GM12878 (cell line): ENCODE data around the gene SGMS1. TPM values are rescaled to one million over a fixed set of nuclear protein-coding genes. Genes with fewer than 3 reads are reported as not detected.
A peak's percentile ranks its signal among the peaks of the same experiment; 100 is the strongest.

Experiments
- ATAC-seq: fragments of 200-7000 bp; cut with Tn5 transposase; 3 replicates; pipeline ENCODE4 v1.9.1; 2020; ENCODE audit warnings: mild to moderate bottlenecking, moderate library complexity
- BruUV-seq: library from RNA; stranded (reverse); fragments of 400-500 nt; replicated peaks from 2 replicates; lab custom pipeline; 2021; lab: Mats Ljungman, UMichigan
- CTCF ChIA-PET: fragments of 300-600 bp; sonication (Branson Sonifier 250); formaldehyde crosslinking; extraction: SDS; loops from one replicate; lab custom pipeline; 2021; ENCODE audit warnings: inconsistent platforms; lab: Yijun Ruan, JAX
- POLR2A ChIA-PET: fragments of 350-600 bp; formaldehyde crosslinking; extraction: SDS; loops from one replicate; lab custom pipeline; 2021; ENCODE audit warnings: inconsistent platforms; lab: Charles Lee
- RAD21 ChIA-PET: fragments of 300-600 bp; sonication (Branson Sonifier 250); formaldehyde crosslinking; loops from one replicate; lab custom pipeline; 2023; ENCODE audit warnings: antibody characterized with exemption; ENCODE audit not compliant: unreplicated experiment; lab: Charles Lee
- SMC1A ChIA-PET: fragments of 300-600 bp; sonication (Branson Sonifier 250); formaldehyde crosslinking; loops from one replicate; lab custom pipeline; 2023; ENCODE audit not compliant: unreplicated experiment, uncharacterized antibody; lab: Charles Lee
- DNase-seq: peaks from one replicate; pipeline ENCODE4 v3.0.0-alpha.2; 2011; ENCODE audit warnings: low read depth, low spot score
- FAIRE-seq: peaks from 3 replicates; lab custom pipeline; 2011; peaks lifted over from hg19 to GRCh38; lab: Jason Lieb, UNC
- H2AFZ ChIP-seq: 2 replicates; pipeline ENCODE4 v1.6.0; 2011; ENCODE audit warnings: low read depth, low read length, control low read depth; ENCODE audit not compliant: control insufficient read depth
- H3K27ac ChIP-seq: 2 replicates; pipeline ENCODE4 v1.5.1; 2011; ENCODE audit warnings: control low read depth; ENCODE audit not compliant: control insufficient read depth, insufficient read depth
- H3K27me3 ChIP-seq, 2 experiments: replicated peaks in 1 of 2; 2 replicates each; pipeline versions ENCODE4 v1.6.0 to v1.6.1; 2011; ENCODE audit warnings: low read length in 1 of 2; ENCODE audit not compliant: control insufficient read depth in 2 of 2, insufficient read depth in 2 of 2
- H3K36me3 ChIP-seq, 2 experiments: 2 replicates each; pipeline ENCODE4 v1.5.1; 2011; ENCODE audit warnings: low read length in 1 of 2; ENCODE audit not compliant: control insufficient read depth in 2 of 2, insufficient read depth in 2 of 2
- H3K4me1 ChIP-seq: 2 replicates; pipeline ENCODE4 v1.6.1; 2011; ENCODE audit warnings: mild to moderate bottlenecking, low read length, moderate library complexity, mixed read lengths; ENCODE audit not compliant: control insufficient read depth, insufficient read depth
- H3K4me2 ChIP-seq: 2 replicates; pipeline ENCODE4 v1.6.0; 2011; ENCODE audit warnings: control low read depth; ENCODE audit not compliant: control insufficient read depth, insufficient read depth
- H3K4me3 ChIP-seq: fragments of 200-600 bp; sonication (generic); 2 replicates; pipeline ENCODE4 v1.5.1; 2016
- H3K79me2 ChIP-seq: 2 replicates; pipeline ENCODE4 v1.6.0; 2011; ENCODE audit warnings: low read length; ENCODE audit not compliant: control insufficient read depth, insufficient read depth
- H3K9ac ChIP-seq: 2 replicates; pipeline ENCODE4 v1.8.0; 2011; ENCODE audit warnings: low read length, control low read depth, mixed read lengths; ENCODE audit not compliant: control insufficient read depth, insufficient read depth
- H3K9me3 ChIP-seq: replicated peaks from 3 replicates; pipeline ENCODE4 v1.5.1; 2011; ENCODE audit warnings: mild to moderate bottlenecking, low read length; ENCODE audit not compliant: control insufficient read depth, insufficient read depth
- H4K20me1 ChIP-seq: 2 replicates; pipeline ENCODE4 v1.6.0; 2011; ENCODE audit not compliant: control insufficient read depth, insufficient read depth
- POU2F2 ChIP-seq: IDR thresholded peaks from 3 replicates; pipeline ENCODE4 v1.6.1; 2011; ENCODE audit warnings: low read depth, mild to moderate bottlenecking, low read length, borderline replicate concordance
- RAD21 ChIP-seq: IDR thresholded peaks from 2 replicates; pipeline ENCODE4 v1.6.1; 2011; ENCODE audit warnings: mild to moderate bottlenecking, low read depth, low read length, moderate library complexity; ENCODE audit not compliant: insufficient read depth
- SMC3 ChIP-seq: IDR thresholded peaks from 2 replicates; pipeline ENCODE4 v1.6.1; 2011; ENCODE audit warnings: low read length, improper control_type of control experiment, borderline replicate concordance
- SPI1 ChIP-seq: IDR thresholded peaks from 2 replicates; pipeline ENCODE4 v1.6.1; 2011; ENCODE audit warnings: low read depth, mild to moderate bottlenecking, low read length, moderate library complexity, borderline replicate concordance; ENCODE audit not compliant: insufficient read depth
- WGBS: methylation state at CpG from one replicate; pipeline ENCODE4 v1.1.6; 2016; ENCODE audit warnings: low lambda C conversion rate; ENCODE audit not compliant: insufficient replicate concordance, insufficient coverage; ENCODE audit errors: missing lambda C conversion rate; 5-methylcytosine and 5-hydroxymethylcytosine counted together
- in situ Hi-C: fragments of 300-500 bp; cut with MboI; formaldehyde crosslinking; loops from 9 replicates; pipeline ENCODE4 v1.14.3; 2018; ENCODE audit warnings: mixed read lengths
- intact Hi-C: fragments of 100-400 bp; cut with micrococcal nuclease; formaldehyde crosslinking; loops from one replicate; pipeline ENCODE4 v1.14.2; 2022; ENCODE audit not compliant: unreplicated experiment
- polyA plus RNA-seq, 11 experiments: library from polyadenylated mRNA; depleted of rRNA in 4 of 11; unstranded in 6 of 11; stranded (reverse) in 5 of 11; fragments of >200 nt; fragmentation: Nextera tagmentation in 4 of 11; fragmentation: Illumina TruSeq in 1 of 11; extraction: Ambion mirVana in 4 of 11; extraction: Trizol in 1 of 11; gene quantifications; 1 replicate in 1 of 11; 2 replicates in 10 of 11; pipeline versions ENCODE4 v1.2.1 to v1.2.3, GENCODE V29; 2011 to 2016; ENCODE audit warnings: inconsistent platforms in 2 of 11, missing spikeins in 2 of 11, low read depth in 1 of 11
- total RNA-seq, 4 experiments: library from RNA; depleted of rRNA in 3 of 4; stranded (reverse); fragments of >200 nt in 3 of 4; fragmentation: Illumina TruSeq in 1 of 4; extraction: Trizol in 1 of 4; gene quantifications; 2 replicates each; pipeline versions ENCODE4 v1.2.1 to v1.2.3, GENCODE V29; 2013 to 2021
- TF ChIP-seq, protein P1 (sequence below), 3 experiments: IDR thresholded peaks in 2 of 3; conservative IDR thresholded peaks in 1 of 3; 2 replicates each; pipeline ENCODE4 v1.5.1; 2011; ENCODE audit warnings: low read depth in 3 of 3, low read length in 3 of 3, mild to moderate bottlenecking in 3 of 3, control low read depth in 2 of 3, moderate library complexity in 2 of 3, inconsistent platforms in 1 of 3, mixed read lengths in 1 of 3; ENCODE audit not compliant: control insufficient read depth in 2 of 3, insufficient read depth in 1 of 3; ENCODE audit errors: extremely low read depth in 1 of 3

SGMS1 gene
- total and polyA plus RNA-seq, 10 of the 15 experiments (the other 5 are each of a cell fraction or from before 2014, with no cell fraction given) = 1.4 to 14.5 (median 4.9) TPM

DNA sequence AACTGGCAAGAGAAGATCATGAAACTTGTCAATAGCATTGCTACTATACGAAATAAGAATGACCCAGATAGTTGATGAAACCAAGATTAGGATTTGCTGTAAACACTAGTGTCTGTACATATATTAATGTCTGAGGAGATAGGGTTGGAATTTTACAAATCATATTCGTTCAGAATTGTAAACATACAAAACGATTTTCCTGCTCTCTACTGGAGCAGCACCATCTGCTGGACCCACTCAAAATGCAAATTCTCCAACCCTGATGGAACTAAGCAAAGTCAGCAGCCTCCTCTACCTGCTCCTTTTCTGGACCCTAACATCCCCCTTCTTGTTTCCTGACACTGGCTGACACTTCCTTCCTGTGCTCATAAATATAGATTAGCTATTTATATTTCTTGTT is 29.4 kb upstream of the SGMS1 start:
- no peak for TF ChIP-seq SPI1
- peak; percentile 45 for TF ChIP-seq RAD21
- peak; percentile 89; the same call in 2 of the 3 replicates for TF ChIP-seq POU2F2
- peak; percentile 50; the same call in 1 of the 2 replicates for TF ChIP-seq SMC3
- TF ChIP-seq, protein P1, sequence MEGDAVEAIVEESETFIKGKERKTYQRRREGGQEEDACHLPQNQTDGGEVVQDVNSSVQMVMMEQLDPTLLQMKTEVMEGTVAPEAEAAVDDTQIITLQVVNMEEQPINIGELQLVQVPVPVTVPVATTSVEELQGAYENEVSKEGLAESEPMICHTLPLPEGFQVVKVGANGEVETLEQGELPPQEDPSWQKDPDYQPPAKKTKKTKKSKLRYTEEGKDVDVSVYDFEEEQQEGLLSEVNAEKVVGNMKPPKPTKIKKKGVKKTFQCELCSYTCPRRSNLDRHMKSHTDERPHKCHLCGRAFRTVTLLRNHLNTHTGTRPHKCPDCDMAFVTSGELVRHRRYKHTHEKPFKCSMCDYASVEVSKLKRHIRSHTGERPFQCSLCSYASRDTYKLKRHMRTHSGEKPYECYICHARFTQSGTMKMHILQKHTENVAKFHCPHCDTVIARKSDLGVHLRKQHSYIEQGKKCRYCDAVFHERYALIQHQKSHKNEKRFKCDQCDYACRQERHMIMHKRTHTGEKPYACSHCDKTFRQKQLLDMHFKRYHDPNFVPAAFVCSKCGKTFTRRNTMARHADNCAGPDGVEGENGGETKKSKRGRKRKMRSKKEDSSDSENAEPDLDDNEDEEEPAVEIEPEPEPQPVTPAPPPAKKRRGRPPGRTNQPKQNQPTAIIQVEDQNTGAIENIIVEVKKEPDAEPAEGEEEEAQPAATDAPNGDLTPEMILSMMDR (IDR thresholded peaks at IDR 0.05 in 2 of 3, conservative IDR thresholded peaks at IDR 0.05 in 1 of 3; ENCODE audit: control insufficient read depth in 2 of 3, extremely low read depth in 1 of 3, insufficient read depth in 1 of 3, low read depth in 3 of 3, low read length in 3 of 3) = peak; percentile 16 to 66 (median 53); a peak in 4 of 6 replicates
- FAIRE-seq (no peak), DNase-seq (no peak), ATAC-seq (peak; percentile 27)
- ChIA-PET CTCF (interaction anchor here (0.7 to 2.1 kb wide), 22 partner anchors 9 to 305 kb away, joined by 3 to 8 read pairs (median 4); partner anchors contain the start of gene SGMS1), SMC1A (interaction anchor here (0.7 to 9.4 kb wide), 14 partner anchors 9 to 197 kb away, joined by 3 to 105 read pairs (median 4); partner anchors contain the start of gene SGMS1), POLR2A (no interaction called here), RAD21 (interaction anchor here (0.7 to 2.6 kb wide), 6 partner anchors 28 to 271 kb away, joined by 3 to 10 read pairs (median 4); no protein-coding TSS in a partner anchor)
- Histone ChIP-seq H3K36me3 (no peaks in the 10 kb centered on the region), H3K79me2 (no peaks in the 10 kb centered on the region), H3K27me3 (no peaks in the 10 kb centered on the region), H4K20me1 (no peaks in the 10 kb centered on the region), H3K4me2 (peak overlapping the region; percentile 75), H3K9me3 (no peaks in the 10 kb centered on the region), H3K4me3 (no peak overlapping the region), H3K4me1 (peaks cover 28% of the 10 kb centered on the region), H3K27ac (no peak overlapping the region), H2AFZ (peak overlapping the region; percentile 59), H3K9ac (no peak overlapping the region)
- no TSS peak for BruUV-seq
- intact Hi-C loops = no loop called here
- WGBS = 15% methylated on average over 3 of the region's 3 CpGs
- in situ Hi-C loops = loop anchor here (10.0 kb wide), 1 partner anchor 1042 kb away; the partner anchor contains the start of gene CSTF2T
